Measurements from ENCODE around the gene ADAMTS2.
A peak's percentile ranks its signal among the peaks of the same experiment; 100 is the strongest.

ADAMTS2 gene

GRCh38 chr5:179272326-179273072, 72.8 kb downstream of the ADAMTS2 start:
- TF ChIP-seq, protein P1, sequence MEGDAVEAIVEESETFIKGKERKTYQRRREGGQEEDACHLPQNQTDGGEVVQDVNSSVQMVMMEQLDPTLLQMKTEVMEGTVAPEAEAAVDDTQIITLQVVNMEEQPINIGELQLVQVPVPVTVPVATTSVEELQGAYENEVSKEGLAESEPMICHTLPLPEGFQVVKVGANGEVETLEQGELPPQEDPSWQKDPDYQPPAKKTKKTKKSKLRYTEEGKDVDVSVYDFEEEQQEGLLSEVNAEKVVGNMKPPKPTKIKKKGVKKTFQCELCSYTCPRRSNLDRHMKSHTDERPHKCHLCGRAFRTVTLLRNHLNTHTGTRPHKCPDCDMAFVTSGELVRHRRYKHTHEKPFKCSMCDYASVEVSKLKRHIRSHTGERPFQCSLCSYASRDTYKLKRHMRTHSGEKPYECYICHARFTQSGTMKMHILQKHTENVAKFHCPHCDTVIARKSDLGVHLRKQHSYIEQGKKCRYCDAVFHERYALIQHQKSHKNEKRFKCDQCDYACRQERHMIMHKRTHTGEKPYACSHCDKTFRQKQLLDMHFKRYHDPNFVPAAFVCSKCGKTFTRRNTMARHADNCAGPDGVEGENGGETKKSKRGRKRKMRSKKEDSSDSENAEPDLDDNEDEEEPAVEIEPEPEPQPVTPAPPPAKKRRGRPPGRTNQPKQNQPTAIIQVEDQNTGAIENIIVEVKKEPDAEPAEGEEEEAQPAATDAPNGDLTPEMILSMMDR (IDR thresholded peaks at IDR 0.05; ENCODE audit: poor library complexity, severe bottlenecking): no peak
- H3K4me1 ChIP-seq (ENCODE audit: insufficient read depth, poor library complexity, severe bottlenecking): no peaks in the 10 kb centered on the region
- H3K9me3 ChIP-seq (ENCODE audit: severe bottlenecking): peaks cover 8% of the 10 kb centered on the region
- H3K27ac ChIP-seq (ENCODE audit: poor library complexity, severe bottlenecking): no peak overlapping the region
- ATAC-seq (ENCODE audit: low read depth): no peak
- peak; percentile 67 for DNase-seq (ENCODE audit: low spot score)
- H3K27me3 ChIP-seq (ENCODE audit: insufficient read depth, poor library complexity, severe bottlenecking): no peaks in the 10 kb centered on the region
- no peak overlapping the region for H3K4me3 ChIP-seq (ENCODE audit: severe bottlenecking)
- no peaks in the 10 kb centered on the region for H3K36me3 ChIP-seq (ENCODE audit: low read depth)

DNA sequence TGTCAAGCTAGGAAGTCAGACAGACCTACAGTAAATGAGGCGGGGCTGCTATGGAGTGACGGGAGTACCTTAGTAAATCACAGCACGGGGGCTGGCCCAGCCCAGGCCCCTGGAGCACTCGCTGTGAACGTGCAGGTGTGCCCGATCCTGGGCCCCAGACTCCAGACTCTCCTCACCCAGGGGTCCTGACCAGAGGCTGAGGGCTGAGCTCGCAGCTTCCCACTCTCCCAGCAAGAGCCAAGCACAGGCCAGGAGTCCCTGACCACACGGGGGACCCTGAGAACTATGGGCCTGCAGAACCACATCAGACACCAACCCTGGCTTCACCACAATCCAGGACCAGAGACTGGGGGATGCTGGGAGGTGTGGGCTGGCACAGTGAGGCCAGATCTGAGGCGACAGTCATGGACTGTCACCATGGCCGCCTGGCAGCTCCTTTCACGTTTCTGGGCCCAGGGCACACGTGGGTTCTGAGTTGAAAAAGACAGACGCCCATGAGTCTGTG, 73.4 kb downstream of the ADAMTS2 start:
- H3K27me3 ChIP-seq (ENCODE audit: insufficient read depth, poor library complexity, severe bottlenecking): no peaks in the 10 kb centered on the region
- TF ChIP-seq, protein P1 (IDR thresholded peaks at IDR 0.05; ENCODE audit: poor library complexity, severe bottlenecking): no peak
- H3K36me3 ChIP-seq (ENCODE audit: low read depth): no peaks in the 10 kb centered on the region
- peaks cover 8% of the 10 kb centered on the region for H3K9me3 ChIP-seq (ENCODE audit: severe bottlenecking)
- H3K4me1 ChIP-seq (ENCODE audit: insufficient read depth, poor library complexity, severe bottlenecking): no peaks in the 10 kb centered on the region
- DNase-seq (ENCODE audit: low spot score) (peak; percentile 62), ATAC-seq (ENCODE audit: low read depth) (no peak)
- H3K27ac ChIP-seq (ENCODE audit: poor library complexity, severe bottlenecking): no peak overlapping the region
- no peak overlapping the region for H3K4me3 ChIP-seq (ENCODE audit: severe bottlenecking)

- no peak overlapping the region for H3K27ac ChIP-seq (ENCODE audit: poor library complexity, severe bottlenecking)
- DNase-seq (ENCODE audit: low spot score) (peak; percentile 45), ATAC-seq (ENCODE audit: low read depth) (no peak)
- no peak overlapping the region for H3K4me3 ChIP-seq (ENCODE audit: severe bottlenecking)
- no peaks in the 10 kb centered on the region for H3K27me3 ChIP-seq (ENCODE audit: insufficient read depth, poor library complexity, severe bottlenecking)
- peaks cover 11% of the 10 kb centered on the region for H3K9me3 ChIP-seq (ENCODE audit: severe bottlenecking)
- TF ChIP-seq, protein P1 (IDR thresholded peaks at IDR 0.05; ENCODE audit: poor library complexity, severe bottlenecking): no peak
- H3K36me3 ChIP-seq (ENCODE audit: low read depth): no peaks in the 10 kb centered on the region
- no peaks in the 10 kb centered on the region for H3K4me1 ChIP-seq (ENCODE audit: insufficient read depth, poor library complexity, severe bottlenecking)
These were observed 73.9 kb downstream of the ADAMTS2 start for GRCh38 chr5:179271428-179271734.

- no peaks in the 10 kb centered on the region for H3K27me3 ChIP-seq (ENCODE audit: insufficient read depth, poor library complexity, severe bottlenecking)
- no peaks in the 10 kb centered on the region for H3K36me3 ChIP-seq (ENCODE audit: low read depth)
- TF ChIP-seq, protein P1 (IDR thresholded peaks at IDR 0.05; ENCODE audit: poor library complexity, severe bottlenecking): no peak
- H3K4me3 ChIP-seq (ENCODE audit: severe bottlenecking): no peak overlapping the region
- H3K9me3 ChIP-seq (ENCODE audit: severe bottlenecking): peaks cover 11% of the 10 kb centered on the region
- ATAC-seq (ENCODE audit: low read depth) (no peak), DNase-seq (ENCODE audit: low spot score) (peak; percentile 65)
- no peaks in the 10 kb centered on the region for H3K4me1 ChIP-seq (ENCODE audit: insufficient read depth, poor library complexity, severe bottlenecking)
- no peak overlapping the region for H3K27ac ChIP-seq (ENCODE audit: poor library complexity, severe bottlenecking)
These were observed 74.5 kb downstream of the ADAMTS2 start for GRCh38 chr5:179270581-179271427.

Measured in RWPE2 (cell line).